AG04449 (cell line): ENCODE measurements around the gene PRKAR1B.

ENCODE experiments used
- CTCF ChIA-PET: fragments of 350-600 bp; formaldehyde crosslinking; extraction: SDS; loops from one replicate; lab custom pipeline; 2021; ENCODE audit warnings: antibody characterized with exemption; lab: Yijun Ruan, JAX
- POLR2A ChIA-PET: fragments of 400-600, 350-600 bp; formaldehyde crosslinking; extraction: SDS; loops from one replicate; lab custom pipeline; 2020; ENCODE audit warnings: antibody characterized with exemption, inconsistent platforms; lab: Yijun Ruan, JAX
- DNase-seq: peaks from one replicate; pipeline ENCODE4 v3.0.0-alpha.2; 2010; ENCODE audit warnings: low read depth, low spot score
- H3K4me3 ChIP-seq: 2 replicates; pipeline ENCODE4 v1.5.1; 2011; ENCODE audit warnings: low read depth, mild to moderate bottlenecking, control low read depth, low read length
- CTCF ChIP-seq: IDR thresholded peaks from one replicate; pipeline ENCODE4 v1.5.1; 2011; ENCODE audit warnings: mild to moderate bottlenecking, moderate library complexity, low read length, control low read depth, inconsistent platforms; ENCODE audit not compliant: insufficient read depth; ENCODE audit errors: missing control alignments

PRKAR1B gene

GRCh38 chr7:575425-576366 is 151.4 kb downstream of the PRKAR1B start:
- no peak for TF ChIP-seq CTCF
- ChIA-PET POLR2A (no interaction called here), CTCF (no interaction called here)
- H3K4me3 ChIP-seq: no peak overlapping the region
- DNase-seq: no peak

GRCh38 chr7:574661-575395 is 152.3 kb downstream of the PRKAR1B start:
- CTCF ChIA-PET: no interaction called here
- TF ChIP-seq CTCF: no peak
- no peak for DNase-seq

DNA sequence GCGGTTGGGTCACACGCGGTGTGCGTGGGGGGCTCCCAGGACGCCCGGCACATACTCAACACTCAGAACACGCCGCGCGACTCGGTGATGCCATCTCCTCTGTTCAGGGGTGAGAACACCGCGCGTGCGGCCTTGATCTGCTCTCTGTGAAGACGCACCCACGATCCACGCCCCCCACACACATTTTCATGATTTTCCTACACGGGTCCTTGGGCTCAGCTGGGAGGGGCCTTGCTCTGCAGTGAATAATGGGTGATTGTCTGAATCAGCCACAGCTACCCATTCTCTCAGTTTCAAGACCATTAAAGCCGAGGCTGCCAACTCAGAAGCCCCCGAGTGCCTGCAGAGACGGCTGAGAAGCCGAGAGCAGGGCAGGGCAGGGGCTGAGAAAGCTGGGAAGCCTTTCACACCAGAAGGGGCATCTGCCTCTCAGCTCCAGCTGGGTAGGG is 153.1 kb downstream of the PRKAR1B start:
- no peak overlapping the region for H3K4me3 ChIP-seq
- no peak for DNase-seq
- TF ChIP-seq CTCF: no peak
- ChIA-PET CTCF (no interaction called here), POLR2A (no interaction called here)

More at GRCh38 chr7:574661-575395, 152.3 kb downstream of the PRKAR1B start:
- POLR2A ChIA-PET: no interaction called here
- no peak overlapping the region for H3K4me3 ChIP-seq

GRCh38 chr7:573269-573932 is 153.7 kb downstream of the PRKAR1B start:
- no peak overlapping the region for H3K4me3 ChIP-seq
- DNase-seq: no peak
- TF ChIP-seq CTCF: no peak
- ChIA-PET CTCF (no interaction called here), POLR2A (no interaction called here)

GRCh38 chr7:572416-573268 is 154.4 kb downstream of the PRKAR1B start:
- ChIA-PET POLR2A (no interaction called here), CTCF (no interaction called here)
- no peak for DNase-seq
- TF ChIP-seq CTCF: no peak
- H3K4me3 ChIP-seq: no peak overlapping the region
